ENCODE results near the gene CASZ1.
A peak's percentile ranks its signal among the peaks of the same experiment; 100 is the strongest.

CASZ1 gene

DNA sequence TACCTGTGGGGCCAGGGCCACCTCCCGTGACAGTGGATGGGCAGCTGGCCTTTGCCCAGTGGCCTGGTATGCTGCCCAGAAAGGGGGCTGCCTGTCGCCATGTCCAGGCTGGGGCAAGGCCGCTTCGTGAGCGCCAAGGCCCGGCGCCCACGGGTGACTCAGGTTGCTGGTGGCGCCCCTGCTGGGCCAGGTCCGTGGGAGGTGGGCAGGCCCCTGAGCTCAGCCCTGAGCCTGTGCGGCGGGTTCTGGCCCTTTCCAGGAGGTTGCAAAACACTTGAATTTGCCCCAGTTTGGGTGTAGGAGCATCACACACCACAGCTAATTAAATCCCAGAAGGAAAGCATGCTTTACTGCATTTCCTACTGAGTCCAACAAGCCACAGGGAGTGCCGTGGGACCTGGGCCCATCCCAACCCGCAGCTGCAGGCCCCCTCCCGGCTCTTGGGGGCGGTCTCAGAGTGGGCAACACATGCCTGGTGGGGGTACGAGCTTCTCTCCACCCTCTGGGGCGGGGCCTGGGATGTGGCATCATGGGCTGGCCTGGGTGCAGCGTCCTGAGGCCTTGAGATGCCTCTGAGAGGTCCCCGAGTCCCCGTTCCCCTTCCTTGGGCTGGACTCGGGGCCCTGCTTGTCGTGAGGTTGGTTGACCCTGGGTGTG lies 161.9 kb downstream of the CASZ1 start:
- DNase-seq: no peak
- intact Hi-C loops (cut with DNase I): no loop called here

GRCh38 chr1:10634075-10634427 lies 162.4 kb downstream of the CASZ1 start:
- intact Hi-C loops (cut with DNase I): no loop called here
- DNase-seq: peak in 1 of 10 donors; percentile 84

DNA sequence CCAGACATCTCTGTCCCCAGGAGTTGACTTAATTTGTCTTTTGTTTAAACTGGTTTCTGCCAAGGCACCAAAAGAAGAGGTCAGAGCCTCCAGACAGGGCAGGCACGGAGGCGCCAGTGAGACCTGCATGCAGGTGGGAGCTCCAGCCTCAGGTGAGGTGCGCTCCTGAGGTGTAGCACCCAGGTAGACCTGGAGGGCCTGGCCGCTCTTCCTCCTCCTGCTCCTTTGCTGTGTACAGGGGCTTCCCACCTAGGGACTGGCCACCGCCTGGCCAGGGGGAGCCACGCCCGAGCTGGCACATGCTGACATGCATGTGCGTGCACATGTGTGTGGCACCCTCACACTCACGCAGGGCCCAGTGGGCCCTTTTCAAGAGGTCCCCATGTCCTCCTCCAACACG lies 163.0 kb downstream of the CASZ1 start:
- peak in 2 of 10 donors; percentile 52 to 70 for DNase-seq

DNA sequence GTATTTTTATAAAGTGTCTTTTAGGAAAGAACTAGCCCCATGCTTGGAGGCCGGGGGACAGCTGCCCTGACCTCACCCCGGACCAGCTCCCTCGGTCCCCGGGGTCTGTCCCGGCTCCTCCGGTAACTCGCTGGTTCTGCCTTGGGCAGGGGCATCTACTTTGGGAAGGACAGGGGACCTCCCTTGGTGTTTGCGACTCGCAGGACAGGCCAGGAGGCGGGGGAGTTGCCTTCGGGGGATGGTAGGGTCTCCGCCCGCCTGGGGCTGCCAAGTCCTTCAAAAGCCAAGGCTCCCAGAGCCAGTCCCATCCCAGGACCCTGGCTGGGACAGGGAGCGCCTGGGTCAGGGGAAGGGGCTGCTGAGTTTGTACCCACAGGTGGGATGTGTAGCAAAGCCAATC lies 163.8 kb downstream of the CASZ1 start:
- intact Hi-C loops (cut with DNase I): no loop called here
- DNase-seq: peak in 2 of 10 donors; percentile 72 to 76

More for the DNA sequence above, 163.0 kb downstream of the CASZ1 start:
- intact Hi-C loops (cut with DNase I): no loop called here

DNA sequence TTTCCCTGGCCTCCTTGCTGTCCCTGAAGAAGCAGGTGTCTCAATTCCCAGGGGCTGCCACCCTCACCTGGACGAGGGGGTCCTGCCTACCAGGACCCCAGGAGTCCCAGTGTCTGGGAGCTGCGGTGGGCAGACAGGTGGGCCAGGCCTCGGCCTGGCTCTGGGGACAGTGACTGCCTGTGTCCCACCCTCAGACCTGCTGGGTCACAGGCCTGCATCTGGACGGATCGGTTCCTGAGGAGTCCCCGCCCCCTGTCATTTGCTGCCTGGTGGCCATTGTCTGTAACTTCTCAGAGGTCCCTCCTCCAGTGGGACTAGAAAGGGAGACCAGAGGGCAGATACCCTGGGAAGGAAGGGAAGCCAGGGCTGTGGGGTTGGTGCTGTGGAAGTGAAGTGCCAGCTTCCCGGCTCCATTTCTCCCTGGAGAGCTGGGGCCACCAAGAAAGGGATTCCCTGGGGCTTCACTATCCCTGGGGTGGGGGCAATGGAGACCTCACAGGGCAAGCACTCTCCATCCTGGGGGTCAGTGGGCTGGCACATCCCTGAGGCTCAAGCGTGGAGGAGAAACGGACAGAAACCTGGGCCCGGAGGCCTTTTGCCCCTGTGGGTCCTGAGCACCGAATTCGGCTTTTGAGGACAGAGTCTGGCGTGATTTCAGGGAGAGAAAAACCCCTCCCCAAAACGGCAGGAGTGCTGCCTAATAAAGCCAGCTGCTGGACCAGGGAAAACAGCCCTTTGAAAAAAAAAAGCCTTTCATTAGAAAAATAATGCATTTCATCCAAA lies 164.4 kb downstream of the CASZ1 start:
- intact Hi-C loops (cut with DNase I): no loop called here
- peak in 3 of 10 donors; percentile 47 to 72 (median 50) for DNase-seq

DNA sequence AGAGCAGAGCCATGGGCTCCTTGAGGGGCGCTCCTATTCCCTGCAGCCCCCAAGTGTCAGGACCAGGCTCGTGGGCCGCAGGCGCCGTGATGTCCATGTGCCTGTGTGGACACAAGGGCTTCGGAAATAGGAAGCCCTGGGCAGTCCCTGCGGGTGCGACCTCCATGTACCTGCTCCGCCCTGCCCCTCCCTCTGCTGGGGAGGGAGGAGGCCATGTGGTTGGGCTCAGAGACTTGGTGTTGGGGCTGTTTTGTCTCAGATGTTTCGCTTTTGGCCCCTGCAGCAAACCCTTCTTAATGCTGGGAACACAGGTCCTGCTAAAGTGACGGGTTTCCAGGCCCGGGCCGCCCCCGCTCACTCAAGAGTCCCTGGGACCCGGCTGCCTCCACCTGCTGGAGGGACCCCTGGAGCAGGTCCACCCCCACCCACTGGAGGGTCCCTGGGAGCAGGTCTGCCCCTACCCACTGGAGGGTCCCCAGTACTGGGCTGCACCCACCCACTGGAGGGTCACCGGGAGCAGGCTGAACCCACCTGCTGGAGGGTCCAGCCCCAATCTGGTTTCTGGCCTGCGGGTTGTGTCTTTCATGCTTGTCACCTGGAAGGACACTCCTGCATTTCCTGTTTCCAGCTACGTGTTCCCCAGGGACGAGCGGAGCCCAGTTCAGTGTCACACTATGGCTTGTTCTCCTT lies 165.2 kb downstream of the CASZ1 start:
- DNase-seq: peak in 4 of 10 donors; percentile 4 to 79 (median 50)
- intact Hi-C loops (cut with DNase I): no loop called here

GRCh38 chr1:10630661-10631120 lies 165.8 kb downstream of the CASZ1 start:
- peak in 4 of 10 donors; percentile 4 to 64 (median 45) for DNase-seq
- intact Hi-C loops (cut with DNase I): no loop called here

GRCh38 chr1:10629816-10630571 lies 166.5 kb downstream of the CASZ1 start:
- DNase-seq: peak in 4 of 10 donors; percentile 3 to 79 (median 70)
- intact Hi-C loops (cut with DNase I): no loop called here

GRCh38 chr1:10629091-10629815 lies 167.2 kb downstream of the CASZ1 start:
- DNase-seq: peak in 3 of 10 donors; percentile 66 to 81 (median 69)
- intact Hi-C loops (cut with DNase I): no loop called here

DNA sequence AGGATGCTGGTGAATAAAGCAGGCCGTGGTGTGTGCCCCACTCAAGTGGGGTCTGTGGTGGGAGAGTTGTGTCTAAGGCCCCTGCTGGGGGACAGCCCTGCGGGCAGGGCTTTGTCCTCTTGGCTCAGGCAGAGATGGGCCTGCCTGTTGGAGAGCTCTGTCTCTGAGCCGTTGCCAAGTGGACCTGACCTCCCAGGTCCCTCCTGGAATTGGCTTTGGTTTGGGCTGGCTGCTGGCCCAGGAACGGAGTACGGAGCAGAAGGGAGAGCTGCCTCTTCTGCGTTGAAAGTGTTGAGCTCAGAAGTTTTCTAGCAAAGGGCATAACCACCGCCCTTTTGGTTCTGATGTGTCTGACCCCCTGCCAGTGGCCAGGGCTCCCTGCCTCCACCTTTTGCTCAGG lies 167.8 kb downstream of the CASZ1 start:
- peak in 3 of 10 donors; percentile 28 to 67 (median 43) for DNase-seq

DNA sequence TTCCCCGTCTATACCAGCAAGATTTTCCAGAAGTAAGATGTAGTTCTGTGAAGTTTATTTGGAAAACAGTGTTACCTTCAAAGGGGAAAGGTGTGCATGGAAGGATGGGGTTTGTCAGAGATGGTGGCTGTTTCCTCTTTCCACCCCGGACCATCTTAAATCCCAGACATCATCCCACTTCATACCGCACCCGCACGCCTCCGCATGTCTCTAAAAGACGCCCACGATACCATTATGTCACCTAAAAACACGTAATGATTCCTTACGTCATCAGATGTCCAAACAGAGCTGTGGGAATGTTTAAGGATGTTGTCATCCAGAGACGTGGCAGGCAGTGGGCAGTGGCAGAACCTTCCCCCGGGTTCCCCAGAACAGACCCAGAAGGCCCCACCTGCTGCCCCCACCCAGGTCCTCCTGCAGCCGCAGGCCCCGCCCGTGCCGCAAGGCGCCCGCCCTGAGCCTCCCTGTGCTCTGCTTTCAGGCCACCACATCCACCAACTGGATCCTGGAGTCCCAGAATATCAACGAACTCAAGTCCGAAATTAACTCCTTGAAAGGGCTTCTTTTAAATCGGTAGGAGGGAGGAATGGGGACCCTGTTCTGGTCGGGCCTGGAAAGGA lies 169.5 kb downstream of the CASZ1 start:
- peak in 3 of 10 donors; percentile 9 to 50 (median 12) for DNase-seq
- intact Hi-C loops (cut with DNase I): no loop called here

More for the DNA sequence above, 167.8 kb downstream of the CASZ1 start:
- intact Hi-C loops (cut with DNase I): no loop called here

DNA sequence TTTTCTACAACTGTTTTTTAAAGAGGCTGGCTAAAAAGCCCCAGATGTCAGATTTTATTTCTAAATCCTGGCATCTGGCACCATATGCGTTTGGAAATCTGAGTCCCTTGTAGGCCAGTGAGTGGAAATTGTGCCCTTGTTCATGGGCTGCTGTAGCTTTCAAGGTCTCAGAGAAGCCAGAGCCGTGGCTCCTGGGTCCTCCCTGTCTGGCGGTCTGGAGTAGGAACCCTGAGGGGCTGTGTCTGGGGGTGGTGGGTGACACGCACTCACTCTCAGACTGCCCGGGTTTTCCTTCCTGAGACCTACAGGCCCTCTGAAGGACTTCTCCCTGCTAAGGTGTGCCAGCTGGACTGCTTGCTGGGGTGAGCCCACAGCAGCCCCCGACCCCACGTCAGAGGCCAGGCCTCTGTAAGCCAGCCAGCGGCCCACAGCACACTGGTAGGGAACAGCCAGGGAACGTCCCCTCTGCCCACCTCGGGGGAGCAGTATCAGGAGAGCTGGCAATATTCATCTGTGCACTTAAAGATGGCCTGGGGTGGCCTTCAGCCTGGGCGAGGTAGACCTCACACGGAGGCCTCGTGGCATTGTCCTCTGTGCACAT lies 170.2 kb downstream of the CASZ1 start:
- intact Hi-C loops (cut with DNase I): no loop called here
- peak in 4 of 10 donors; percentile 7 to 69 (median 27) for DNase-seq

DNA sequence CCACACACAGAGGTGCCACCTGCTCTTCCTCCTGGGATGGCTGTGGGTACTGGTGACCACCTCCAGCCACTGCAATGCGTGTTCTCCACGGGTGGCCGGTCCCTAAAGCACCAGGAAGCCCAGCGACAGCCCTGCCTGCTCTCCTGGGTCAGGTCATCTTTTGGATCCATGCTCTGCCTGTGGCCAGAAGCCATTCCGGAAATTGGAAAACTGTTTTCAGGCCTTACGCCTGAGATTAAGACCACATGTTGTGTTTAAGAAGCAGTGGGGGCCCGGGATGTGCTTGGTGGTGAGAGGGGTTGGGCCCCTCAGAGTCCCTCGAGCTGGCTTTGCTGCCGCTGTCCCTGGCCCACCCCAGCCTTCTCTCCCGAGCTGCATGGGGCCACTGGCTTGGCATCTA lies 170.9 kb downstream of the CASZ1 start:
- DNase-seq: peak in 4 of 10 donors; percentile 7 to 73 (median 62)
- intact Hi-C loops (cut with DNase I): no loop called here

DNA sequence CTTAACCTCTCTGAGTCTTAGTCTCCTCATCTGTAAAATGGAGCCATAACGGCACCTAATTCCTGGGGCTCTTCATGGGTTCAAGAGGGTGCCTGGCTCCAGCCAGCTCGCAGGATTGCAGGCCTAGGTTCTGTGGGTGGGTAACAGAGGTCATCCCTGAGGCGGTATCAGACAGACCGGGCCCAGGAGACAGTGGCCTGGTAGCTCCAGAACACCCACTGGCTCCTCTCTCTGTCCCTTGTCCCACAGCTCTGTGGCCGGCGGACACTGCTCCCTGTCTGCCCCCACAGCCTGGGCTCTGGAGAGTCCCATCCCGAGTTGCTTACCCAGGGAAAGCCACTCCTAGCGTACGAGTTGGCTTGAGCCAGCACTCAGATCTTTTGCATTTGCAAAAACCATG lies 171.4 kb downstream of the CASZ1 start:
- DNase-seq: peak in 3 of 10 donors; percentile 10 to 68 (median 21)

DNA sequence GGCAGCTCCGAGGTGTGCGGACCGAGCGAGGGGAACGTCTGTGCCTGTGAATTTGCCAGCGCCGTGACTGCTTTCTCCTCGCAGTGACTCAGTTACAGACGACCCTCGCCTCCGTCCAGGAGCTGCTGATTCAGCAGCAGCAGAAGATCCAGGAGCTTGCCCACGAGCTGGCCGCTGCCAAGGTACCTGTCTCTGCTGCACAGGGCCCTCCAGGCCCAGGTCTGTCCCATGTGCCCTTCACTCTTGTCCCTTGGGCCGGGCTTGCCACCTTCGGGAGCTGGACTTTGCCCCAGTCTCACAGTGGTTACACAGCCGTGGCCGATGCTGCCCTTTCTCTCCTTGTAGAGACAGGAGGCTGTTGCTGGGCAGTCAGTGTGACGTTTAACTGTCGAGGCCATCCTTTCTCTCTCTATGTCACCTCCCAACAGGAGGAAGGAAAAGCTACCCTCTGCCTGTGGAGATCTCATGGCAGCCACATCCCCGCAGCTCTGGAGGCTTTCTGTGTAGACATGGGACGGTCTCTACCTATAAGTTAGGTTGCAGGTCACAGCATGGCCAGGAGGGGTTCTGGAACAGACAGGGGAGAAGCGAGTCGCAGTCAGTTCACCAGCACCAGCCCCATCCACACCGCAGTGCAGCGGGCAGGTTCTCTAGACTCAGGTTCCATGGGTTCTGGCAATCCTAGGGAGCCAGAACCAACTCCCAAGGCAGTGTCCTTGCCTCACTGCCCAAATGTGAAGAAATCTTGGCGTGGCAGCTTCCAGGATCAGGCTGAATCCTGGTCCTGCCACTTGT lies 172.0 kb downstream of the CASZ1 start:
- DNase-seq: peak in 4 of 10 donors; percentile 22 to 73 (median 52)
- intact Hi-C loops (cut with DNase I): no loop called here

More for the DNA sequence above, 171.4 kb downstream of the CASZ1 start:
- intact Hi-C loops (cut with DNase I): no loop called here

GRCh38 chr1:10623686-10624145 lies 172.7 kb downstream of the CASZ1 start:
- intact Hi-C loops (cut with DNase I): no loop called here

DNA sequence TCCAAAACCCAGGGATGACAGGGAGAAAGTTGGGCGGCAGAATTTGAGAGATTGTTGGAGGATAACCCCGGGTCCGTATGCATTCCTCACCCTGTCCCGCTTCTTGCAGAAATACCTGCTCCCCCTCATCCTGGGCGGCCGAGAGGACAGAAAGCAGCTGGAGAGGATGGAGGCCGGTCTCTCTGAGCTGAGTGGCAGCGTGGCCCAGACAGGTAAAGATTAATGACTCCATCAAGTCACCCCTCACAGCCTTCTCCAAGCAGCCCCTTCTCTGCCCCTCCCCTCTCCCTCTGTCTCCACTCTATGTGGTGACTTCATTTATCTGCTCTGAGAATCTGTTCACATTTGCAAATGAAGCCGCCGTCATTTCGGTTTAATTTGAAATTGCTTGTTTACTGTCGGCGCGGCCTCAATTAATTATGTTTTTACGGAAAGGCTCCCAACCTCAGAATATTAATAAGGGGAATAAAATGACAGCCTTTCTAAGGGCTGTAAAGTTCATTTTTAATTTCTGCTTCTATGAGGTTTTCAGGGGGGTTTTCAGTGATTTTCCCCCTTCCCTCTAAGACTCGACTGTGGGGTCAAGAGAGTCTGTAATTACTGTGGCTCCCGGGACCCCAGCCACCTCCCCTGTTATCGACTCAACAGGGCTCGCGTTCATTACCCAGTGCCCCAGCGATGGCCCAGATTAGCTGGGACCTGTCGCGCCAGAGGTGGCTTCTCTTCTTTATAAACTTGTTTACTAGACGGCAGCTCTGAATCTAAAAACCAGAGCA lies 173.3 kb downstream of the CASZ1 start:
- intact Hi-C loops (cut with DNase I): no loop called here
- peak in 4 of 10 donors; percentile 4 to 57 (median 32) for DNase-seq

More at GRCh38 chr1:10623686-10624145, 172.7 kb downstream of the CASZ1 start:
- peak in 4 of 10 donors; percentile 6 to 54 (median 25) for DNase-seq
